ENCODE results near the gene TIGD4. TPM values are rescaled to one million over a fixed set of nuclear protein-coding genes. Genes with fewer than 3 reads are reported as not detected.

The TIGD4 gene
- total RNA-seq, 3 donors from 2014 or later (not counting 1 experiment from before 2014, with no cell fraction given) = not detected

DNA sequence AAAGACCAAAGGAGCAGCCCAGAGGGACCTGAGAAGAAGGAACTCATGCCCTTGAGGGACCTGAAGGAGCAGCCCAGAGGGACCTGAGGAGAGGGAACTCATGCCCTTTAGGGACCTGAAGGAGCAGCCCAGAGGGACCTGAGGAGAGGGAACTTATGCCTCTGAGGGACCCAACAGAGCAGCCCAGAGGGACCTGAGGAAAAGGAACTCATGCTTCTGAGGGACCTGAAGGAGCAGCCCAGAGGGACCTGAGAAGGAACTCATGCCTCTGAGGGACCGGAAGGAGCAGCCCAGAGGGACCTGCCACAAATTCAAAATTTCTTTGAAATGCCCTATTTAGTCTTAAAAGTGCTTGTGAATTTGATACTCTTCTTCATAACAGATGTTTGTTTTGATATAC, 51.2 kb downstream of the TIGD4 start:
- no peaks in the 10 kb centered on the region for H3K9me3 ChIP-seq (ENCODE audit: control insufficient read depth, insufficient read depth, low read length)
- no peak for TF ChIP-seq CTCF (IDR thresholded peaks at IDR 0.05)
- Mint-ChIP-seq H3K4me1 (no peaks in the 10 kb centered on the region), H3K4me3 (no peak overlapping the region), H3K9me3 (no peaks in the 10 kb centered on the region), H3K36me3 (no peaks in the 10 kb centered on the region), H3K27ac (no peak overlapping the region), H3K27me3 (ENCODE audit: low read depth in 2 of 2) (peaks cover 6 to 10% of the 10 kb centered on the region in 2 donors)
- H3K36me3 ChIP-seq (ENCODE audit: control insufficient read depth, insufficient read depth, low read length) = no peaks in the 10 kb centered on the region
- H3K27ac ChIP-seq (ENCODE audit: low read length) = no peak overlapping the region
- no peak overlapping the region for H3K4me3 ChIP-seq (ENCODE audit: low read length)
- no peaks in the 10 kb centered on the region for H3K27me3 ChIP-seq (ENCODE audit: control insufficient read depth, insufficient read depth, low read length)
- ATAC-seq = no peak
- H3K4me1 ChIP-seq (ENCODE audit: control insufficient read depth, insufficient read depth, low read length) = no peaks in the 10 kb centered on the region
- DNase-seq = no peak
- WGBS (ENCODE audit: insufficient coverage) = 86% methylated on average over 1 of the region's 1 CpG
- intact Hi-C loops (cut with micrococcal nuclease) = no loop called here

- Mint-ChIP-seq H3K27ac (no peak overlapping the region), H3K4me1 (no peaks in the 10 kb centered on the region), H3K4me3 (no peak overlapping the region), H3K27me3 (ENCODE audit: low read depth in 2 of 2) (peaks cover 9 to 16% of the 10 kb centered on the region in 2 donors), H3K36me3 (no peaks in the 10 kb centered on the region), H3K9me3 (no peaks in the 10 kb centered on the region)
- Histone ChIP-seq H3K9me3 (ENCODE audit: control insufficient read depth, insufficient read depth, low read length) (no peaks in the 10 kb centered on the region), H3K36me3 (ENCODE audit: control insufficient read depth, insufficient read depth, low read length) (no peaks in the 10 kb centered on the region), H3K4me3 (ENCODE audit: low read length) (no peak overlapping the region), H3K27me3 (ENCODE audit: control insufficient read depth, insufficient read depth, low read length) (no peaks in the 10 kb centered on the region), H3K4me1 (ENCODE audit: control insufficient read depth, insufficient read depth, low read length) (no peaks in the 10 kb centered on the region), H3K27ac (ENCODE audit: low read length) (no peak overlapping the region)
- intact Hi-C loops (cut with micrococcal nuclease) = no loop called here
- no peak for ATAC-seq
- no peak for DNase-seq
- 11% methylated on average over 1 of the region's 1 CpG for WGBS (ENCODE audit: insufficient coverage)
- no peak for TF ChIP-seq CTCF (IDR thresholded peaks at IDR 0.05)
Measured at GRCh38 chr4:152727784-152728183, 51.7 kb downstream of the TIGD4 start.

DNA sequence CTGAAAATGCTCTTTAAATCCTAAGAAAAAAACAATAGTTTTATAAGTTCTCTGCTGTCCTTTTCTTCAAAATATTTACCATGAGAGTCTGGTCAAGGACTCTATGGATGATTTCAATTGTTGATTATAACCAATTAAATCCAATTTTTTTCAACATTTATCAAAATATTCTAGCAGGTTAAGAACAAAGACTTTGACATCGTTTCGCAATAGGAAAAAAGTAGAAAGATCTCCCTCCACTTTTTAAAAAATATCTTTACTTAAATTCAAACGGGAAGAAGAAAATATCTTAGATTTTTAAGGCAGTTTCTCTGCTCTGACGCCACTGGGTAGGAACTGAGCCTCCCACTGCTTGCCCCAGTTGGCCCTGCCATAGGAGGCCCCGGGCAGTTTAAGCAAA, 55.0 kb downstream of the TIGD4 start:
- no peaks in the 10 kb centered on the region for H3K4me1 Mint-ChIP-seq
- WGBS (ENCODE audit: insufficient coverage) = 100% methylated on average over 2 of the region's 5 CpGs
- Histone ChIP-seq H3K4me1 (ENCODE audit: control insufficient read depth, insufficient read depth, low read length) (no peaks in the 10 kb centered on the region), H3K36me3 (ENCODE audit: control insufficient read depth, insufficient read depth, low read length) (no peaks in the 10 kb centered on the region), H3K9me3 (ENCODE audit: control insufficient read depth, insufficient read depth, low read length) (no peaks in the 10 kb centered on the region), H3K27ac (ENCODE audit: low read length) (no peak overlapping the region), H3K27me3 (ENCODE audit: control insufficient read depth, insufficient read depth, low read length) (no peaks in the 10 kb centered on the region), H3K4me3 (ENCODE audit: low read length) (no peak overlapping the region)
- H3K9me3 Mint-ChIP-seq = no peaks in the 10 kb centered on the region
- DNase-seq (no peak), ATAC-seq (no peak)
- H3K4me3 Mint-ChIP-seq = no peak overlapping the region
- no peak overlapping the region for H3K27ac Mint-ChIP-seq
- H3K36me3 Mint-ChIP-seq = no peaks in the 10 kb centered on the region
- intact Hi-C loops (cut with micrococcal nuclease) = no loop called here
- peaks cover 9 to 16% of the 10 kb centered on the region in 2 donors for H3K27me3 Mint-ChIP-seq (ENCODE audit: low read depth in 2 of 2)
- TF ChIP-seq CTCF (IDR thresholded peaks at IDR 0.05) = no peak

DNA sequence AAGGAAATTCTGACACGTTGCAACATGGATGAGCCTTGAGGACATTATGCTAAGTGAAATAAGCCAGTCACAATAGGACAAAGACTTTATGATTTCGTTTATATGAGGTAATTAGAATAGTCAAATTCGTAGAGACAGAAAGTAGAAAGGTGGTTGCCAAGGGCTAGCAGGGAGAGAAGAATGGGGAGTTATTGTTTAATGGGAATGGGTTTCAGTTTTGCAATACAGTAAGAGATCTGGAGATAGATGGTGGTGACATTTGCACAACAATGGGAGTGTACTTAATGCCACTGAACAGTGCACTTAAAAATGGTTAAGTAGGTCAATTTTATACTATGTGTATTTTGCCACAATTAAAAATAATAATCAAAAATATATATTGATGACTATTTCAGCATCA, 56.3 kb downstream of the TIGD4 start:
- H3K27ac Mint-ChIP-seq = no peak overlapping the region
- TF ChIP-seq CTCF (IDR thresholded peaks at IDR 0.05) = no peak
- Histone ChIP-seq H3K9me3 (ENCODE audit: control insufficient read depth, insufficient read depth, low read length) (no peaks in the 10 kb centered on the region), H3K36me3 (ENCODE audit: control insufficient read depth, insufficient read depth, low read length) (no peaks in the 10 kb centered on the region), H3K27ac (ENCODE audit: low read length) (no peak overlapping the region), H3K4me1 (ENCODE audit: control insufficient read depth, insufficient read depth, low read length) (no peaks in the 10 kb centered on the region), H3K27me3 (ENCODE audit: control insufficient read depth, insufficient read depth, low read length) (no peaks in the 10 kb centered on the region), H3K4me3 (ENCODE audit: low read length) (no peak overlapping the region)
- H3K36me3 Mint-ChIP-seq = no peaks in the 10 kb centered on the region
- ATAC-seq = no peak
- H3K4me3 Mint-ChIP-seq = no peak overlapping the region
- intact Hi-C loops (cut with micrococcal nuclease) = no loop called here
- H3K4me1 Mint-ChIP-seq = no peaks in the 10 kb centered on the region
- H3K9me3 Mint-ChIP-seq = no peaks in the 10 kb centered on the region
- peaks cover 9 to 16% of the 10 kb centered on the region in 2 donors for H3K27me3 Mint-ChIP-seq (ENCODE audit: low read depth in 2 of 2)
- DNase-seq = no peak
- 84% methylated on average over 3 of the region's 3 CpGs for WGBS (ENCODE audit: insufficient coverage)
